ENCODE results near the gene PKHD1.

Gene PKHD1, protein sequence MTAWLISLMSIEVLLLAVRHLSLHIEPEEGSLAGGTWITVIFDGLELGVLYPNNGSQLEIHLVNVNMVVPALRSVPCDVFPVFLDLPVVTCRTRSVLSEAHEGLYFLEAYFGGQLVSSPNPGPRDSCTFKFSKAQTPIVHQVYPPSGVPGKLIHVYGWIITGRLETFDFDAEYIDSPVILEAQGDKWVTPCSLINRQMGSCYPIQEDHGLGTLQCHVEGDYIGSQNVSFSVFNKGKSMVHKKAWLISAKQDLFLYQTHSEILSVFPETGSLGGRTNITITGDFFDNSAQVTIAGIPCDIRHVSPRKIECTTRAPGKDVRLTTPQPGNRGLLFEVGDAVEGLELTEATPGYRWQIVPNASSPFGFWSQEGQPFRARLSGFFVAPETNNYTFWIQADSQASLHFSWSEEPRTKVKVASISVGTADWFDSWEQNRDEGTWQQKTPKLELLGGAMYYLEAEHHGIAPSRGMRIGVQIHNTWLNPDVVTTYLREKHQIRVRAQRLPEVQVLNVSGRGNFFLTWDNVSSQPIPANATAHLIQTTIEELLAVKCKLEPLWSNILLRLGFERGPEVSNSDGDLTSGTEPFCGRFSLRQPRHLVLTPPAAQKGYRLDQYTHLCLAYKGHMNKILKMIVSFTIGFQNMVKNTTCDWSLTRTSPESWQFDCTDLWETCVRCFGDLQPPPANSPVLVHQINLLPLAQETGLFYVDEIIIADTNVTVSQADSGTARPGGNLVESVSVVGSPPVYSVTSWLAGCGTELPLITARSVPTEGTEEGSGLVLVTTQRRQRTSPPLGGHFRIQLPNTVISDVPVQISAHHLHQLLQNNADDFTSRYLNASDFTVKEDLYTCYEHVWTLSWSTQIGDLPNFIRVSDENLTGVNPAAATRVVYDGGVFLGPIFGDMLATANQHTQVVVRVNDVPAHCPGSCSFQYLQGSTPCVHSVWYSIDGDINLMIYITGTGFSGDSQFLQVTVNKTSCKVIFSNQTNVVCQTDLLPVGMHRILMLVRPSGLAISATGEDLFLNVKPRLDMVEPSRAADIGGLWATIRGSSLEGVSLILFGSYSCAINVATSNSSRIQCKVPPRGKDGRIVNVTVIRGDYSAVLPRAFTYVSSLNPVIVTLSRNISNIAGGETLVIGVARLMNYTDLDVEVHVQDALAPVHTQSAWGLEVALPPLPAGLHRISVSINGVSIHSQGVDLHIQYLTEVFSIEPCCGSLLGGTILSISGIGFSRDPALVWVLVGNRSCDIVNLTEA (N-terminal part only)

GRCh38 chr6:52087498-52087999 is at the start of gene PKHD1:
Gene PKHD1, minus strand, starts transcription at chr6:52087613. Its CDS starts 2,680 bp downstream, at chr6:52084933.
- peak; percentile 16 for DNase-seq (ENCODE audit: low read depth)

- no peak for DNase-seq (ENCODE audit: low read depth)
These were observed 49.6 kb upstream of the PKHD1 start for GRCh38 chr6:52136934-52137467.

DNA sequence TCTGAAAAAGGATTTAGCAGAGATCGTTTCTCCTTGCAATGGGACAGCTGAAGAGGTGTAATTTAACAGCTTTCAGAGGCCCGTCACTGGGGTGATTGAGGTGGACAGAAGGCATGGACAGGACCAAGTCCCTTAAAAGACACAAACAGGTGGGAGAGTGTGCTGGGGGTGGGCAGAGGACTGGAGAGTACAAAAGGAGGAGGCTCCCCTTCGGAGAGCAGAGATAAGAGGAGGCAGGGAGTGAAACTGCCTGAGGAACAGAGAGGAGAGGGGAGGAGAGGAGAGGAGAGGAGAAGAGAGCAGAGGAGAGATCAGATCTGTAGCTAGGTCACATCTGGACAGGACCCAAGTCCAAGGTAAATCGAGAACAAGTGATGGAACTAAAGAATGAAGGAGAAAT is 48.6 kb upstream of the PKHD1 start:
- DNase-seq (ENCODE audit: low read depth) = no peak

GRCh38 chr6:52135217-52135616 is 47.8 kb upstream of the PKHD1 start:
- DNase-seq (ENCODE audit: low read depth) = no peak

DNA sequence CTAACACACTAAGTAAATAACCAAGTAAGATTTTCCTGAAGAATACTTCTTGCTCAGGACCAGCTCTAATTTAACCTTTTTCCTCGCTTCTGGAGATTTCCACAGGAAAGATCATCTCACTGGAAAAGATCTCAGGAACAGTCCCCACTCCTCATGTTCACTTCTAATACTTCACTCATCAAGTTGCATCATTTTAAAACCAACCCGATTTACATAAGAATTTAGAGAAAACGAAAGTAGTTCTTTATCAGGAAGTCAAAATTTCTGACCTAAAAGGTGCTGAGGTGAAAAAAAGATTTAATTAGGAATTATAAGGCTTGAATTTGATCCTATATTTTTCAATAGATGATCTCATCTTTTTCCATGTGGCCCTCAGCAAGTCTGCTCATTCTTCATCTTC is 46.6 kb upstream of the PKHD1 start:
- no peak for DNase-seq (ENCODE audit: low read depth)

DNA sequence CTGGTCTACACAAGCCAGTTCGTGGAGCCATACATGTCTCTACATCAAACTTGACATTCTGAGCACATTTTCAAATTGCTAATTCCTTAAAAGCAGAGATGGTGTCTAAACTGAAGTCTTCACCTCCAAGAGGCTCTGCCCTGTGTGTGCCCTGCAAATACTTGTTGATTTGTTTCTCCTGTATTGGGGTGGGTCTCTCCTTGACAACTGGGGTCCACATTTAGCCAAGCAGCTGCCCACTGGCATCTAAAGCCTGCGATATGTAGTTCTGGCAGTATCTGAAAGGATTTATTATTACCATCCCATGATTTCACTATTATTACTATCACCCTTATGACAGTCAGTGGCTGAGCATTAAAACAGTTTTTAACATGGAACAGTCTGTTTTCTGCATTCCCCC is 45.9 kb upstream of the PKHD1 start:
- no peak for DNase-seq (ENCODE audit: low read depth)

DNA sequence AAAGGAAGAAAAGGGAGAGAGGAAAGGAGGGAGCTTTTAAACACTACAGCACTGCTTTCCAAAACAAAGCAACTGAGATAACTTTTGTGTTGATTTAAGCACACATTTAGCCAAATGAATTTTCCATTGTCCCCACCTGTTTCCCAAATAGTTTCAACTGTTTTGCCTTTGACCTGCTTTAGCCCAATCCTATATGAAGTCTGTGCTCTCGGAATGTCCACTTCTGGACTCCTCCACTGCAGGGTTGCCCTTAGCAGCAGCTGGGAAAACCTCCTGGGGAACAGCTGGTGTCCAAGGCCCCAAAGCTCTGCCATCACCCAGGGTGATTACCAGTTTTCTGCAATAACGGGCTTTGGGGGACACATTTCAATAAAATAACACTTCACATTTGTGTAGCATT is 44.9 kb upstream of the PKHD1 start:
- no peak for DNase-seq (ENCODE audit: low read depth)

GRCh38 chr6:52130440-52130839 is 43.0 kb upstream of the PKHD1 start:
- DNase-seq (ENCODE audit: low read depth) = no peak

GRCh38 chr6:52127957-52128356 is 40.5 kb upstream of the PKHD1 start:
- no peak for DNase-seq (ENCODE audit: low read depth)

DNA sequence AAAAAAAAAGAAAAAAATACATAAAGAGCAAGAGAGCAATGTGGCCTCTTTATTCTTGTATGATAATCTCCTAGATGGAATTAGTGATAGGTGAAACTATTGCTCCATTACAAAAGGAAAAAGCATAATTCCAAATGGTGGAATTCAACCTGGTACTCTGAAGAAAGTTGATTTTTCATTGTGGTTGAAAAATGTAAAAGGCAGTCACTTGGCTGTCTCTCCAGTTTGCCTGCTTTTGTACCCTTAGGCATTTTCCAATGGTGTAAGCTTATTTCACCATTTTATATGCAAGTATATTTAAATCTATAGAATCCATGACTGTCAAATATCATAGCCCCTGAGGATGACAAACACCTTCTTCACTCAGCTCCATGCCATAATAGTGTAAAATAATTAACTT is 38.8 kb upstream of the PKHD1 start:
- no peak for DNase-seq (ENCODE audit: low read depth)

DNA sequence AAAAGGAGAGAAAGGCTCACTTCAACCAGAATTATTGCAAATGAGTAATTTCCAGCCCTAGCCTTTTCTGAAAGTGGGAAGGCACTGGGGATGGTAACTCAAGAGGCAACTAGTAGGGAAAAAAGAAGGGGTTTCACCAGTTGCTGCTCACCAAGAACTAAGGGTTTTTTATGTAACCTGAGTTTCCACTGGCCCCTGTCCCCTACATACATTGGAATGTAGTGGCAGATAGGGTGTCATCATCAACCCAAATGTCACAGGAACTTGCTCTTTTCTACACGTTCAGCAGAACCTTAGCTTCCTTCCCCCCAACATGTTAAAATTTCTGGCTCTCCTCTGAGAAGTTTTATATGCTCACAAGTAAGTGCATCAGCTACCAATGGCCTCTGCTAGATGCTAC is 38.2 kb upstream of the PKHD1 start:
- DNase-seq (ENCODE audit: low read depth) = no peak

DNA sequence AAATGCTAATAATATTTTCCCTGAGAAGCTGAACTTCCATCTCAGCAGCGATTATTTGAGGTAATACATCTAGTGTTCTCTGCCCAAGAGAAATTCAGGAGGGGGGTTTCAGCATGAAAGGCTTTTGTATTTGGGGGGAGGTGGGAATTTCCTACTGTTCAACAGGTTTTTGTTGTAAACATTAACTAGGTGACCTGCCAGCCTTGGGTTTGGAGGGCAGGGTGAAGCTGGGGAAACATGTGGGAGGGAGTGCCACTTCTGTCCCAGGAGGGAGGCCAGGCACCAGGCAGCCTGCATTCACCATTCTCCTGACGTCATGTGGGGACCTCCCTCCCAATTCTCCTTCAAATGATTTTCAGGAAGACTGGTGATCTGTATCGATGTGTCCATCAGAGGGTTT is 37.7 kb upstream of the PKHD1 start:
- DNase-seq (ENCODE audit: low read depth) = no peak

DNA sequence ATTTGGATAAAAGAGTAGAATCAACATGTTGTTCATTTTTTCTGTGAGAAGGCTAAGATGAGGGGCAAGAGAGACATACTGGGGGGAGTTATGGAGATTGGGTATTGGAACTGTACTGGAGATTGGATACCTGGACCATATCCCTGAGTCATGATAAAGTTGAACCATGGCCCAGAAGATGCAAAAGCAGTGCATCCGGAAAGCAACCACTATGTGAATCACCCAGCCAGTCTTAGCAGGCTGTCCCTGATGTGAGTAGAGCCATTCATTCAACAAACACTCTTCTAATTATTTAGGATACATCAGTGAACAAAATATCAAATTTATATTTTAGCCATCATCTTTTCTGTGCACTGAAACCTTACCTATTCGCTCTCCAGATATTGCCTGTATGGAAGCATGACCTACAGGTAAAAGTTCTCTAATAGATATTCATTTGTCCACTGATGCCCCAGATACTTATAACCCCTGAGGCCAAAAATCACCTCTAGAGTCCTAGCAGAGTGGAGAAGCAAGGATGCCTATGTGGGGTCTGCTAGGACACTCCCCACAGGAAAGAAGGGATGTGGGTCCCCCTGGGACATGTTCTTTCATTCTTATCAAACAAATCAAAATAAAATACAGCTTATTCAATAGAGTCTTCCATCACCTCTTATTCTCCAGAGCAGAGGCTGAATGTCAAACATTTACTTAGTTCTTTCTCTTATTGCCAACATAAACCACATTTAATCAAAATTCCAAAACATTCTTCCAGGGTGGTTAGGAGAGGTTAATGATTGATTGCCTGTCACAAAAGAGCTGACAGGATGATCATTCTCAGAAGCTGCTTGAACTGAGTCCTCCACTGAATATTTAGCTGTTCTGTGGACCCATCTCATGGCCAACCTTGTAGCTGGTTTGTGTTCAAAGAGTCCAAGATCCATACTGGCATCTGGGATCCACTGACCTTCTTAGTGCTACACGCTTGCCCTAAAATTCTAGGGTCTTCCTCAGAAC is 37.0 kb upstream of the PKHD1 start:
- no peak for DNase-seq (ENCODE audit: low read depth)

DNA sequence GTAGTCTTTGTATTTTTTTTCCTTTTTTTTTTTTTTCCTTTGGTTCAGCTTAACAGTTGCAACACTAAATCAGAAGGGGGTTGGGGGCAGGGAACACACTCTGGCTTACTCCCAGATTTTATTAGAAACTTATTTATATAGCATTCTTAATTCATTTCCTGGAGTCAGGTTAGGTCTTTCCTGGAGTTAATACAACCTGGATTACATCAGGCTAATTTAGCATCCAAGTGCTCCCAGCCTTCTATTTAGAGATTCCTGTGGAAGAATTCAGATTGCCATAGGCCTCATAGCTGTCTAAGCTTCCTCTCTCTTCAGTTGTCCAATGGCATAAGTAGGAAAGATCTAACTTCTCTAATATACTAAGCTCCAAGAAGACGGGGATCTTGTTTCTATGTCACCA is 35.8 kb upstream of the PKHD1 start:
- no peak for DNase-seq (ENCODE audit: low read depth)

GRCh38 chr6:52117352-52117751 is 29.9 kb upstream of the PKHD1 start:
- no peak for DNase-seq (ENCODE audit: low read depth)

GRCh38 chr6:52116605-52116948 is 29.2 kb upstream of the PKHD1 start:
- no peak for DNase-seq (ENCODE audit: low read depth)

GRCh38 chr6:52115891-52116604 is 28.6 kb upstream of the PKHD1 start:
- DNase-seq (ENCODE audit: low read depth) = no peak

GRCh38 chr6:52115145-52115741 is 27.8 kb upstream of the PKHD1 start:
- DNase-seq (ENCODE audit: low read depth) = no peak

GRCh38 chr6:52109171-52109571 is 21.8 kb upstream of the PKHD1 start:
- DNase-seq (ENCODE audit: low read depth) = no peak

DNA sequence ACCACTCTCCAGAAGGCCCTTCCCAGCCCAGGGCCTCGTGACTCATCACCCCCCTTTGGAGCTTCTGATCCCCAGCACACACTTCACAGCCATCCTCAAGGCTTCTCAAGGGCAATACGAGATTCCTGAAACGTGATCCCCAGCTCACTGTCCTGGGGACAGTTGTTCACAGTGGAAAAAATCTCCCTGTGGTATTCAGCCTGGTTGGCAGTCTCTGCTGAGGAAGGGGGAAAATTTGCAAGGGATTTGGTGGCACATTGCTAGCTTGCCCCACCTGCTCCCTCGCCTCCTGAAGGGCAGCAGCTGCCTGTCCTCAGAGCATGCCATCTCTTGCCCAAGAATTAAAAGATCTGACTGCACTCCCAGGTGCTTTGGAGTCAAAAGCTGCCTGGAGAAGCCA is 20.7 kb upstream of the PKHD1 start:
- DNase-seq (ENCODE audit: low read depth) = no peak
